Ovary (tissue), 9 donors: ENCODE measurements around the gene PCDHGA2. TPM values are rescaled to one million over a fixed set of nuclear protein-coding genes. Genes with fewer than 3 reads are reported as not detected.
"Not testable (repeated sequence)": the region's sequence is repeated elsewhere in the genome, so short reads cannot be mapped to it uniquely, and the experiment has no call there.

ENCODE experiments used
- DNase-seq, 5 donors: peaks; one replicate each; pipeline ENCODE4 v3.0.0-alpha.2; 2019 to 2020
- H3K27ac ChIP-seq, 2 donors: fragments of 200-600 bp; one replicate each; pipeline versions ENCODE4 v1.5.1 to v1.8.0; 2019 to 2022
- H3K27me3 ChIP-seq: fragments of 200-600 bp; one replicate; pipeline ENCODE4 v1.8.0; 2022
- H3K36me3 ChIP-seq: fragments of 200-600 bp; sonication (generic); one replicate; pipeline ENCODE4 v1.5.1; 2019
- H3K4me1 ChIP-seq: one replicate; pipeline ENCODE4 v1.8.1; 2013; ENCODE audit warnings: mild to moderate bottlenecking, moderate library complexity; ENCODE audit not compliant: insufficient read depth
- H3K4me3 ChIP-seq: fragments of 200-600 bp; sonication (generic); one replicate; pipeline ENCODE4 v1.5.1; 2017
- H3K9me3 ChIP-seq, 2 donors: fragments of 200-600 bp in 1 of 2; sonication (generic) in 1 of 2; one replicate each; pipeline versions ENCODE4 v1.5.1 to v1.8.1; 2013 to 2019; ENCODE audit warnings: mild to moderate bottlenecking in 1 of 2, moderate library complexity in 1 of 2
- CTCF ChIP-seq, 3 donors: fragments of 450-650 bp in 2 of 3; fragments of 200-600 bp in 1 of 3; IDR thresholded peaks; one replicate each; pipeline versions ENCODE4 v1.5.1 to v1.8.0; 2016 to 2022; ENCODE audit warnings: antibody characterized with exemption in 3 of 3, mild to moderate bottlenecking in 1 of 3
- EP300 ChIP-seq: sonication (generic); formaldehyde crosslinking; IDR thresholded peaks from one replicate; pipeline ENCODE4 v1.6.1; 2017; ENCODE audit warnings: antibody characterized with exemption
- POLR2A ChIP-seq: fragments of 450-650 bp; IDR thresholded peaks from one replicate; pipeline ENCODE4 v1.6.1; 2017; ENCODE audit warnings: antibody characterized with exemption, mild to moderate bottlenecking, moderate library complexity
- WGBS, 3 donors: extraction: QIAGEN DNeasy Blood & Tissue Kit in 1 of 3; methylation state at CpG; one replicate each; pipeline versions ENCODE4 v1.1.5 to v1.1.7; 2013 to 2017; 5-methylcytosine and 5-hydroxymethylcytosine counted together
- intact Hi-C, 4 donors: fragments of 100-400 bp; cut with DNase I; formaldehyde crosslinking; loops; one replicate each; pipeline versions ENCODE4 v1.11.0 to v1.15.1; 2022 to 2023
- polyA plus RNA-seq, 2 donors: library from polyadenylated mRNA; stranded (reverse); fragments of 200-250 nt in 1 of 2; fragments of 350-450 nt in 1 of 2; fragmentation: Illumina TruSeq in 1 of 2; extraction: RNeasy Lipid Tissue Mini Kit (QIAGEN cat#74804) in 1 of 2; gene quantifications; one replicate each; pipeline ENCODE4 v1.2.3, GENCODE V29; 2013 to 2014
- total RNA-seq, 7 donors: library from RNA; depleted of rRNA in 2 of 7; stranded (reverse); fragments of >200 nt in 2 of 7; fragmentation: NEBNext Ultra II Directional in 3 of 7; extraction: Animal tissue kit (Norgen Biotek cat#: 25700) in 3 of 7; gene quantifications; one replicate each; pipeline versions ENCODE4 v1.1.0 to v1.2.4, GENCODE V29; 2016 to 2023
- donor health status: DM: no; HTN: no; CAD: no; lungs with moderate emphysema.
- donor health status: DM: no; HTN: no; CAD: no.
- donor health status: Bipolar disorder and iron deficiency.
- donor health status: DM: yes; HTN: yes; CAD: no.
- donor health status: DM: no; HTN: no; CAD: no.
- donor health status: DM: yes; HTN: yes; CAD: no.

PCDHGA2 gene
- total and polyA plus RNA-seq, 9 donors: 3.0 to 13.5 (median 11.7) TPM

- no peak overlapping the region for H3K4me3 ChIP-seq
- H3K9me3 ChIP-seq: peaks cover 15 to 27% of the 10 kb centered on the region in 2 donors
- DNase-seq: no peak
- no peaks in the 10 kb centered on the region for H3K27me3 ChIP-seq
- H3K36me3 ChIP-seq: no peaks in the 10 kb centered on the region
- 87 to 92% (median 91%) methylated on average over 3 of the region's 3 CpGs for WGBS, 3 donors
- H3K27ac ChIP-seq: no peak overlapping the region
- peaks cover 3% of the 10 kb centered on the region for H3K4me1 ChIP-seq
- TF ChIP-seq POLR2A: no peak
- no peak for TF ChIP-seq EP300
- TF ChIP-seq CTCF (IDR thresholded peaks at IDR 0.05): no peak
- intact Hi-C loops: loop anchor here in 2 of 4 donors (5.0 to 10.0 kb wide), 2 partner anchors 233 to 240 kb away; no protein-coding TSS in a partner anchor
Observed at GRCh38 chr5:141322261-141322660, 16.3 kb upstream of the PCDHGA2 start.

GRCh38 chr5:141326088-141326854 lies 12.3 kb upstream of the PCDHGA2 start:
- WGBS, 3 donors: 9 to 15% (median 13%) methylated on average over 27 of the region's 27 CpGs
- TF ChIP-seq CTCF (IDR thresholded peaks at IDR 0.05) (peak in 1 of 3 donors; percentile 11), EP300 (no peak), POLR2A (peak; percentile 30)
- H3K27ac ChIP-seq: no peak overlapping the region
- no peaks in the 10 kb centered on the region for H3K36me3 ChIP-seq
- no peaks in the 10 kb centered on the region for H3K27me3 ChIP-seq
- H3K4me3 ChIP-seq: peak overlapping the region; percentile 27
- intact Hi-C loops: loop anchor here in 1 of 4 donors (10.0 kb wide), 1 partner anchor 229 kb away; no protein-coding TSS in a partner anchor
- peaks cover 0 to 23% of the 10 kb centered on the region in 2 donors for H3K9me3 ChIP-seq
- peak; percentile 37 to 66 (median 62) for DNase-seq
- peaks cover 1% of the 10 kb centered on the region for H3K4me1 ChIP-seq

GRCh38 chr5:141328231-141328630 lies 10.3 kb upstream of the PCDHGA2 start:
- intact Hi-C loops: loop anchor here in 1 of 4 donors (10.0 kb wide), 1 partner anchor 227 kb away; no protein-coding TSS in a partner anchor
- no peaks in the 10 kb centered on the region for H3K27me3 ChIP-seq
- H3K36me3 ChIP-seq: no peaks in the 10 kb centered on the region
- WGBS, 3 donors: 76 to 86% (median 80%) methylated on average over 8 of the region's 8 CpGs
- H3K9me3 ChIP-seq: peaks cover 0 to 39% of the 10 kb centered on the region in 2 donors
- no peak overlapping the region for H3K4me3 ChIP-seq
- TF ChIP-seq POLR2A (no peak), EP300 (no peak), CTCF (IDR thresholded peaks at IDR 0.05) (no peak)
- H3K4me1 ChIP-seq: no peaks in the 10 kb centered on the region
- no peak overlapping the region for H3K27ac ChIP-seq
- DNase-seq: no peak

- 17 to 26% (median 23%) methylated on average over 21 of the region's 21 CpGs for WGBS, 3 donors
- no peak within 1 kb of the TSS for H3K27ac ChIP-seq
- H3K27me3 ChIP-seq: no peaks in the 10 kb centered on the region
- no peaks in the 10 kb centered on the region for H3K4me1 ChIP-seq
- no peak within 1 kb of the TSS for H3K4me3 ChIP-seq
- peaks cover 0 to 48% of the 10 kb centered on the region in 2 donors for H3K9me3 ChIP-seq
- H3K36me3 ChIP-seq: no peaks in the 10 kb centered on the region
- TF ChIP-seq EP300 (no peak), POLR2A (no peak), CTCF (IDR thresholded peaks at IDR 0.05) (no peak)
- intact Hi-C loops: no loop called here
- no peak for DNase-seq
Observed at GRCh38 chr5:141330299-141331080, 8.1 kb upstream of the PCDHGA2 start, which contains the start of gene PCDHGA1. Gene PCDHGA1, plus strand, starts transcription at chr5:141330514.

- intact Hi-C loops, H3K36me3 ChIP-seq, H3K27me3 ChIP-seq, H3K4me3 ChIP-seq, H3K27ac ChIP-seq, DNase-seq, H3K4me1 ChIP-seq: not testable (repeated sequence)
- WGBS, 3 donors: 30 to 55% (median 42%) methylated on average over 34 to 39 of the region's 39 CpGs
- H3K9me3 ChIP-seq: peaks cover 3 to 44% of the 10 kb centered on the region in 2 donors
Observed at GRCh38 chr5:141332571-141332970, 6.0 kb upstream of the PCDHGA2 start.

GRCh38 chr5:141340781-141341354 lies 2.3 kb downstream of the PCDHGA2 start:
- DNase-seq, H3K4me3 ChIP-seq: not testable (repeated sequence)
- WGBS, 3 donors: 42 to 79% (median 52%) methylated on average over 24 to 45 of the region's 45 CpGs

More at GRCh38 chr5:141340781-141341354, 2.3 kb downstream of the PCDHGA2 start:
- intact Hi-C loops, H3K36me3 ChIP-seq, H3K27ac ChIP-seq, H3K27me3 ChIP-seq, H3K4me1 ChIP-seq: not testable (repeated sequence)
- peaks cover 19 to 46% of the 10 kb centered on the region in 2 donors for H3K9me3 ChIP-seq
